ENCODE data around the gene AKR1E2. TPM values are rescaled to one million over a fixed set of nuclear protein-coding genes. Genes with fewer than 3 reads are reported as not detected.

Gene AKR1E2
- total RNA-seq, 4 donors from 2014 or later, result 7.1 to 14.1 (median 12.2) TPM

- no peak for TF ChIP-seq CTCF (IDR thresholded peaks at IDR 0.05; ENCODE audit: low read depth)
These were observed 39.8 kb upstream of the AKR1E2 start for GRCh38 chr10:4786043-4786839.

- no peak for TF ChIP-seq CTCF (IDR thresholded peaks at IDR 0.05; ENCODE audit: low read depth)
These were observed 36.0 kb upstream of the AKR1E2 start for GRCh38 chr10:4790045-4790444.

GRCh38 chr10:4790922-4791321 lies 35.1 kb upstream of the AKR1E2 start:
- TF ChIP-seq CTCF (IDR thresholded peaks at IDR 0.05; ENCODE audit: low read depth), result no peak

GRCh38 chr10:4792381-4792780 lies 33.6 kb upstream of the AKR1E2 start:
- no peak for TF ChIP-seq CTCF (IDR thresholded peaks at IDR 0.05; ENCODE audit: low read depth)

- no peak for TF ChIP-seq CTCF (IDR thresholded peaks at IDR 0.05; ENCODE audit: low read depth)
These were observed 24.6 kb upstream of the AKR1E2 start for GRCh38 chr10:4801405-4801804.

- TF ChIP-seq CTCF (IDR thresholded peaks at IDR 0.05; ENCODE audit: low read depth), result no peak
These were observed 23.1 kb upstream of the AKR1E2 start for GRCh38 chr10:4802711-4803487.

GRCh38 chr10:4803822-4804221 lies 22.2 kb upstream of the AKR1E2 start:
- TF ChIP-seq CTCF (IDR thresholded peaks at IDR 0.05; ENCODE audit: low read depth), result no peak

All from subcutaneous adipose tissue (tissue), 4 donors.